AG20443 (cell line): Measurements from ENCODE around the gene VMO1.
"Not testable (repeated sequence)": the region's sequence is repeated elsewhere in the genome, so short reads cannot be mapped to it uniquely, and the experiment has no call there.

Experiments used
- DNase-seq: peaks from one replicate; pipeline ENCODE4 v3.0.0; 2012; ENCODE audit warnings: low spot score, mixed read lengths

The VMO1 gene, protein sequence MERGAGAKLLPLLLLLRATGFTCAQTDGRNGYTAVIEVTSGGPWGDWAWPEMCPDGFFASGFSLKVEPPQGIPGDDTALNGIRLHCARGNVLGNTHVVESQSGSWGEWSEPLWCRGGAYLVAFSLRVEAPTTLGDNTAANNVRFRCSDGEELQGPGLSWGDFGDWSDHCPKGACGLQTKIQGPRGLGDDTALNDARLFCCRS

GRCh38 chr17:4786106-4786511, at the start of gene VMO1:
VMO1 (minus strand) TSS chr17:4786364; CDS start chr17:4786352, 12 bp downstream.
- DNase-seq = no peak

DNA sequence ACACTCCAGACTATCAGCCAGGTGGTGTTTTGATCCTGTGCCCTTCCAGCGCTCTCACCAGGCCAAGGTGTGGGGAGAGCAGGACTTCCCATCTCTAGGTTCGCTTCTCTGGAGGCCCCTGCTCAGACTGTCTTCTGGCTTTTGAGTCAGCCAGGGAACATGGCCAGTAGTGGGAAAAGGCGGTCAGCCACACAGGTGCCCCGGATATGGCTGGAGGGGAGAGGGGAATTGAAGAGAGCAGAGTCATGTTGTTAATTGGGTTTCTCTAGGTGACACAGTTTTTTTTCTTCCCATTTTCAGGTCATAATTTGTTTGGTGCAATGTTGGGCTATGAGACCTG, 48.5 kb upstream of the VMO1 start:
- no peak for DNase-seq

DNA sequence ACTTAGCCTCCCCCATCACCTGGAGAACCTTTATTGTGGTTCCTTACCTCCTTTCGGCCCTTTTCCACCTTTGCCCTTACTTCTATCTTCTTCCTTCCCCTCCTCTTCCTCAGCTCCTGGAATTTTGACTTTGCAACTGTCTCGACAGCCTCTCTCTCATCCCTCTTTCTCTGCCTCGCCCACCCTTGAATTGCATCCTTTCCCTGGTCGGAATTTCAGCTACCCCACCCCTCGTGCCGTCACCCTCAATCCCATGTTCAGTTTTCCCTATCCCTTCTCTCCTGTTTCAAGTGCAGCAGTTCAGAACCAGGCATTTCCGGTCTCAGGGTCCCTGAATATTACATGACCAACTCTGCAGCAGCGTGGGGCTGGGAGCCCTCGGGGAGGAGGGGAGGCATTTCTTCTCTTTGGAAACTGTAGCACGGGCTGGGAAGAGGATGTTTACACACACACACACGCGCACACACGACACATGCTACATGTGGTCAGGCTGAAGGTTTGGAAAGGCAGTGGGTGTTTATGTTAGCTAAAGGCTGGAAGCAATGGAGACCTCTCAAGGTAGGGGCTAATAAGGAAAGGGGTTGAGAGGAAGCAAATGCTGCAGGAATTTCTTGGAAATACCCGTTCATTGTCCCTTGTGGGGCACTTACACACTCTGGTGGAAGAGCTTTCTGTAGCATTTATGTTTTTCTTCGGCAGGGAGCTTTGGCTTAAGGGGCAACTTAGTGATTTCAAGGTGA, 47.9 kb upstream of the VMO1 start:
- peak; percentile 35 for DNase-seq

- DNase-seq = peak; percentile 100
These were observed 47.2 kb upstream of the VMO1 start, which contains the start of gene MINK1 for GRCh38 chr17:4833178-4833940. MINK1 (plus strand) TSS chr17:4833340; CDS start chr17:4833584, 244 bp downstream.

DNA sequence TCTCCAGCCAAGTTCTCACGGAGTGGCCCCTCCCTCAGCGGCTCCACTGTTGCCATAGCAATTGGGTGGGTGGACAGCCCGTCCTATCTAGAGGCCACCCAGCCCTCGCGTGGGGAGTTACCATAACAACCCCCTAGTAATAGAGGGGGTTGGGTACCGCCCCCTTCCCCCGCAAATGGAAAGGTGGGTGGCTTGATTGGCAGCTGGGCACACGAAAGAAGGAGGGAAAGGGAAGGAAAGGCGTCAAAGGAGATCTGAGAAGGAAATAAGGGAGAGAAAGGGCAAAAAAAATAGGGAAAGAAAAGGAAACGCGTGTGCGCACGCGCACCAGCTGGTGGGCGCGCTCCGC, 46.6 kb upstream of the VMO1 start:
- DNase-seq = not testable (repeated sequence)

DNA sequence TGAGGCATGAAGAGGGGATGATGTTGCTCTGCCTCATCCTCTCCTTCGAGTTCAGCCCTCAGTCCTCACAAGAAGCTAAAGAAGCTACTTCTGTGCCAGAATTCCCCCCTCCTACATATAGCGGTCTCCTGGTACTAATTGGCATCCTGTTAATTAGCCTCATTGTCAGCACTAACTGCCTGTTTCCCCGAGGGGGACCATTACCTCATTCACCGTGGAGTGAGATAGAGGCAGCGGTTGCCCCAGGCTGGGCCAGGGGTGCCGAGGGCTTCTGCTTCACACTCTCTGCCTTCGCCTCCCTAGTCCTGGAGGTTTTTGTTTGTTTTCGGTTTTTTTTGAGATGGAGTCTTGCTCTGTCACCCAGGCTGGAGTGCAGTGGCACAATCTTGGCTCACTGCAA, 41.2 kb upstream of the VMO1 start:
- DNase-seq = no peak

GRCh38 chr17:4823373-4824089, 37.4 kb upstream of the VMO1 start:
- DNase-seq = no peak

GRCh38 chr17:4822835-4823234, 36.7 kb upstream of the VMO1 start:
- no peak for DNase-seq

GRCh38 chr17:4818276-4818675, 32.1 kb upstream of the VMO1 start:
- DNase-seq = no peak

DNA sequence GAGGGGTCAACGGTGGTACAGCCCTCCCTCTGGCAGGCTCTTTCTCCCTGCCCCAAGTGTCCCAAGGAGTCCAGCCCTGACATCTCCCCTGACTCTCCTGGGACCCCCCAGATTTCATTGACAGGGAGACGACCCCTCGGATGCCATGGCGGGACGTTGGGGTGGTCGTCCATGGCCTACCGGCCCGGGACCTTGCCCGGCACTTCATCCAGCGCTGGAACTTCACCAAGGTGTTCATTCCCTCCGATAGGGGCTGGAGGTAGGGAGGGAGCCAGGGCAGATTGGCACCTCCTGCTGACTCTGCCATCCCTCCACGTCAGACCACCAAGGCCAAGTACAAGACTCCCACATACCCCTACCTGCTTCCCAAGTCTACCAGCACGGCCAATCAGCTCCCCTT, 30.7 kb upstream of the VMO1 start:
- DNase-seq = no peak

- peak; percentile 30 for DNase-seq
These were observed 29.0 kb upstream of the VMO1 start for GRCh38 chr17:4815043-4815675.

- no peak for DNase-seq
These were observed 26.5 kb upstream of the VMO1 start for GRCh38 chr17:4812690-4813089.

DNA sequence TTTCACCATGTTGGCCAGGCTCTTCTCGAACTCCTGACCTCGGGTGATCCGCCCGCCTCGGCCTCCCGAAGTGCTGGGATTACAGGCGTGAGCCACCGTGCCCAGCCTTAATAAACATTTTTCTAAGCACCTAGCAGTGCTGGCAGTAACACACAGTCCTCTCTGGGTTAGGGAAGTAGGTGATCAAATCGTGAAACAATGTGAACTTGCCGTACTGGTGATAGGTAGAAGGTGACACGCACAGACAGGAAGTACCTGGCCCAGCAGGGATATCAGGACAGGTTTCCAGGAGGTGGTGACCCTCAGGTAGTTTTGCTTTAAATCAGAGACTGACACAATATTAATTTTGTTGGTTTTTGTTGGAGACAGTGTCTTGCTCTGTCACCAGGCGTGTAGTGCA, 25.3 kb upstream of the VMO1 start:
- no peak for DNase-seq

DNA sequence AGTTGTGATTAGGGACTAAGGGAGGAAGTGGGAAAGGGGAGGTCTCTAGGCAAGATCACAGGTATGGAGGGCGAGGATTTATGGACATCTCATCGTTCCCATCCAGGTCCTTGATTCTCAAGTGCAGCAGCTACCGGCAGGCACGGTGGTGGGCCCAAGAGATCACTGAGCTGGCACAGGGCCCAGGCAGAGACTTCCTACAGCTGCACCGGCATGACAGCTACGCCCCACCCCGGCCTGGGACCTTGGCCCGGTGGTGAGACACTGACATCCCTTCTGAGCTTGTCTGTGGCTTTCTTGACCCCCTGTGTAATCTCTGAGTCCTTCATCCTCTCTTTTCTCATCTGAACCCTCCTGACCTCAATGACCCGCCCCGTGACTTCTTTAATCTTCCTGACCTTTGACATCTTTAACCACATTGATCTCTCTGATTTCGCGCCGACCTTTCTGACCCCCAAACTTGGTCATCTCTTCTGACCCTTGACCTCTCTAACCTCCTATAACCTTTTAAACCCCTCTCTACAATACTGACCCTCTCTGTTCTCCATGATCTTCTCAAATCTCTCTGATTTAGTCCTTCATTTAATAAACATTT, 24.6 kb upstream of the VMO1 start:
- DNase-seq = no peak

DNA sequence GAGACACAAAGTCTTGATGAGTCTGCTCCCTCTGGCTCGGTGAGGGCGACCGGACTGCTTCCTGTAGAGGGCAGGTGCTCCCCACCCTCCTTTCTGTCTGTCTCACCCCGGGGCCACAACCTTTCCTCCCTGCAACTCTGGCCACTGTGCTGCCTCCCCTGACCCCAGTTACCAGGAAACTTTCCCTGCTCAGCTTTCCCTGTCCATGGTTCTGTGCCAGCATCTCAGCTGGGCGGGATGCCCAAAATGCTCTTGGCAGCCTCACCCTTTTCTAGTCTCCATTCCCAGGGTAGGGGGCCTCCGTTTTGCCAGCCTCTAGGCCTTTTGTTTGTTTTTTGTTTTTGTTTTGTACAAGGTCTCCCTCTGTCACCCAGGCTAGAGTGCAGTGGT, 22.2 kb upstream of the VMO1 start:
- peak; percentile 39 for DNase-seq

- DNase-seq = peak; percentile 49
These were observed 21.6 kb upstream of the VMO1 start for GRCh38 chr17:4807605-4808377.

DNA sequence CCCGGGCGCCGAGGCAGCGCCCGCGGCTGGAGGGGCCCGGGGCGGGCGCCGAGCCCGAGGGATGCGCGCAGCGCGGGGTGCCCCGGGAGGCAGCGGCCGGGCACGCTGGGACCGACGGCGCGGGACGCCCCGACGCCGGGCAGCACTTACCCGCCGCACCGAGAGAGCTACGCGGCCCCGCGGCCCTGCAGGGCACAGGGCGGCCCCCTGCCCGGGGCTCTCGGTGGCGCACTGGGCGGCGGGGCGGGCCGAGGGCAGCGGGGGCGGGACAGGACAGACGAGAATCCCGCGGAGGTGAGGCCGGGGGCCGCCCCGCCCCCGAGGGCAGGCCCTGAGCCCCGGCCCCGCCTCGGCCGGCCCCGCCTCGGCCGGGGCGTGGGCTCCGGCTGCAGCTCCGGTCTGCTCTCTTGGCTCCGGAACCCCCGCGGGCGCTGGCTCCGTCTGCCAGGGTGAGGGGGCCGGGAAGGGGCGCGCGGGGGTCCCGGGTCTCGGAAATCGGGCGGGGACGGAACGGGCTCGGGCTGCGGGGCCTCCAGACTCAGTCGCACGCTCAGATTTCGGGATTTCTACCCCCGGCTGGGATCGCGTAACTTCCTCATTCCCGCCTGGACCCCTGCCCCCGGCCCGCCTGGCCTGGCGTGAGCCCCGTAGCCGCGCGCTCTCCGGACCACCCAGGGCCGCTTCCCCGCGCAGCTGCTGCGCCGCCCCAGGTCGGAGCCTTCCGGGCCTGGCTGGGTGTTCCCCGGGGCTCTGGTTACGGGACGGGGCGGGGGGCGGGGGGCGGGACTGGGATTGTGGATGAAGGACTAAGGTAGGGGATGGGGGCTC, 20.8 kb upstream of the VMO1 start, which contains the start of gene PLD2:
TSS of gene PLD2 (plus strand) at position 376 of the 828 bp plus-strand sequence. CDS start 621 bp downstream, outside the sequence.
- DNase-seq = peak; percentile 100

- no peak for DNase-seq
These were observed 20.3 kb upstream of the VMO1 start for GRCh38 chr17:4806456-4806776.

- no peak for DNase-seq
These were observed 16.1 kb upstream of the VMO1 start, which contains the start of gene C17orf114 for GRCh38 chr17:4802228-4802627. C17orf114 (minus strand) TSS chr17:4802328.
